Neural cell (in vitro differentiated cells): ENCODE measurements around the gene SOBP. TPM values are rescaled to one million over a fixed set of nuclear protein-coding genes. Genes with fewer than 3 reads are reported as not detected.

Experiments used
- H2AFZ ChIP-seq: fragments of 200-600, 300-800 bp; sonication (generic), shearing (Covaris generic); 2 replicates; pipeline ENCODE4 v1.6.0; 2014; ENCODE audit warnings: low read depth, mild to moderate bottlenecking, antibody characterized with exemption, low read length, moderate library complexity
- H3F3A ChIP-seq: fragments of 200-600 bp; shearing (Covaris generic); 2 replicates; pipeline ENCODE4 v1.6.1; 2016; ENCODE audit warnings: mild to moderate bottlenecking, moderate library complexity, mixed read lengths, antibody characterized with exemption, low read length; ENCODE audit not compliant: insufficient read depth, poor library complexity, severe bottlenecking
- H3K27ac ChIP-seq: fragments of 200-600, 300-800 bp; sonication (generic), shearing (Covaris generic); 2 replicates; pipeline ENCODE4 v1.5.1; 2014; ENCODE audit warnings: mild to moderate bottlenecking, low read length, moderate library complexity
- H3K27me3 ChIP-seq: fragments of 300-800, 200-600 bp; sonication (generic), shearing (Covaris generic); 2 replicates; pipeline ENCODE4 v1.6.0; 2014; ENCODE audit warnings: mild to moderate bottlenecking, low read depth, low read length, moderate library complexity; ENCODE audit not compliant: insufficient read depth
- H3K36me3 ChIP-seq: fragments of 300-800, 200-600 bp; sonication (generic), shearing (Covaris generic); 2 replicates; pipeline ENCODE4 v1.5.1; 2014; ENCODE audit warnings: mild to moderate bottlenecking, antibody characterized with exemption, low read length, moderate library complexity; ENCODE audit not compliant: insufficient read depth
- H3K4me2 ChIP-seq: fragments of 300-800, 200-600 bp; sonication (generic), shearing (Covaris generic); 2 replicates; pipeline ENCODE4 v1.6.0; 2014; ENCODE audit warnings: mild to moderate bottlenecking, low read length
- H3K4me3 ChIP-seq: fragments of 300-800, 200-600 bp; sonication (generic), shearing (Covaris generic); 2 replicates; pipeline ENCODE4 v1.5.1; 2014; ENCODE audit warnings: mild to moderate bottlenecking, low read length, moderate library complexity
- H3K79me2 ChIP-seq: fragments of 200-600 bp; shearing (Covaris generic); replicated peaks from 2 replicates; pipeline ENCODE4 v1.6.0; 2014; ENCODE audit warnings: mild to moderate bottlenecking, low read length, moderate library complexity; ENCODE audit not compliant: insufficient read depth
- H3K9ac ChIP-seq: fragments of 300-800, 200-600 bp; sonication (generic), shearing (Covaris generic); 2 replicates; pipeline ENCODE4 v1.6.1; 2016; ENCODE audit warnings: mild to moderate bottlenecking, low read length, mixed read lengths
- H3K9me2 ChIP-seq: fragments of 200-600 bp; shearing (Covaris generic); 2 replicates; pipeline ENCODE4 v1.6.1; 2016; ENCODE audit warnings: mild to moderate bottlenecking, low read length, mixed read lengths; ENCODE audit not compliant: insufficient read depth
- H3K9me3 ChIP-seq: fragments of 200-600, 300-800 bp; sonication (generic), shearing (Covaris generic); 2 replicates; pipeline ENCODE4 v1.6.1; 2016; ENCODE audit warnings: mild to moderate bottlenecking, mixed run types, low read length, moderate library complexity, mixed read lengths
- H4K20me1 ChIP-seq: fragments of 200-600 bp; shearing (Covaris generic); 2 replicates; pipeline ENCODE4 v1.6.1; 2016; ENCODE audit warnings: mild to moderate bottlenecking, mixed run types; ENCODE audit not compliant: insufficient read depth
- CTCF ChIP-seq: fragments of 450-650 bp; IDR thresholded peaks from 2 replicates; pipeline ENCODE4 v1.5.1; 2014; ENCODE audit warnings: antibody characterized with exemption, mild to moderate bottlenecking, moderate library complexity; ENCODE audit not compliant: poor library complexity, severe bottlenecking
- EP300 ChIP-seq: fragments of 450-650 bp; conservative IDR thresholded peaks from 2 replicates; pipeline ENCODE4 v1.6.1; 2014; ENCODE audit warnings: antibody characterized with exemption, mild to moderate bottlenecking, moderate library complexity; ENCODE audit not compliant: poor library complexity, severe bottlenecking
- EZH2 ChIP-seq: fragments of 200-600, 300-800 bp; shearing (Covaris generic), sonication (generic); IDR thresholded peaks from 2 replicates; pipeline ENCODE4 v1.6.1; 2014; ENCODE audit warnings: antibody characterized with exemption, low read length, borderline replicate concordance, mild to moderate bottlenecking; ENCODE audit not compliant: insufficient read depth, poor library complexity, severe bottlenecking
- MXI1 ChIP-seq: fragments of 450-650 bp; conservative IDR thresholded peaks from 2 replicates; pipeline ENCODE4 v1.6.1; 2014; ENCODE audit warnings: antibody characterized with exemption, mild to moderate bottlenecking; ENCODE audit not compliant: poor library complexity, severe bottlenecking
- POLR2AphosphoS5 ChIP-seq: IDR thresholded peaks from 2 replicates; pipeline ENCODE4 v1.6.1; 2012
- RAD21 ChIP-seq: fragments of 450-650 bp; conservative IDR thresholded peaks from 2 replicates; pipeline ENCODE4 v1.6.1; 2014; ENCODE audit warnings: antibody characterized with exemption, mild to moderate bottlenecking, moderate library complexity
- REST ChIP-seq: IDR thresholded peaks from 2 replicates; pipeline ENCODE4 v1.6.1; 2012; ENCODE audit warnings: borderline replicate concordance
- SMC3 ChIP-seq: fragments of 450-650 bp; conservative IDR thresholded peaks from 2 replicates; pipeline ENCODE4 v1.6.1; 2014; ENCODE audit warnings: antibody characterized with exemption, mild to moderate bottlenecking, moderate library complexity; ENCODE audit not compliant: poor library complexity
- TAF1 ChIP-seq: IDR thresholded peaks from 2 replicates; pipeline ENCODE4 v1.6.1; 2012; ENCODE audit warnings: low read depth
- polyA plus RNA-seq: library from polyadenylated mRNA; depleted of rRNA; stranded (reverse); fragments of >200 nt; gene quantifications from 2 replicates; pipeline ENCODE4 v1.2.3, GENCODE V29; 2014

Gene SOBP
- polyA plus RNA-seq, 1 donor from 2014 or later: 16.4 TPM

- no peak overlapping the region for H3K27ac ChIP-seq
- no peaks in the 10 kb centered on the region for H4K20me1 ChIP-seq
- TF ChIP-seq SMC3 (no peak), EZH2 (no peak), CTCF (no peak), MXI1 (no peak), REST (no peak), TAF1 (no peak), RAD21 (no peak), POLR2AphosphoS5 (no peak), EP300 (no peak)
- no peaks in the 10 kb centered on the region for H3F3A ChIP-seq
- no peaks in the 10 kb centered on the region for H3K9me2 ChIP-seq
- H3K9me3 ChIP-seq: no peaks in the 10 kb centered on the region
- H3K4me2 ChIP-seq: no peak overlapping the region
- H3K36me3 ChIP-seq: no peaks in the 10 kb centered on the region
- no peaks in the 10 kb centered on the region for H3K79me2 ChIP-seq
- H3K4me3 ChIP-seq: no peak overlapping the region
- H3K9ac ChIP-seq: no peak overlapping the region
- no peaks in the 10 kb centered on the region for H3K27me3 ChIP-seq
- no peak overlapping the region for H2AFZ ChIP-seq
These were observed 23.9 kb upstream of the SOBP start for GRCh38 chr6:107466062-107466461.

GRCh38 chr6:107470364-107470763 lies 19.6 kb upstream of the SOBP start:
- Histone ChIP-seq H3K9ac (no peak overlapping the region), H3K79me2 (no peaks in the 10 kb centered on the region), H2AFZ (no peak overlapping the region), H3K4me2 (no peak overlapping the region), H3K27ac (peak overlapping the region; percentile 22), H3K27me3 (no peaks in the 10 kb centered on the region), H3K9me3 (no peaks in the 10 kb centered on the region), H3K9me2 (no peaks in the 10 kb centered on the region), H4K20me1 (no peaks in the 10 kb centered on the region), H3K36me3 (no peaks in the 10 kb centered on the region), H3F3A (no peaks in the 10 kb centered on the region), H3K4me3 (no peak overlapping the region)
- no peak for TF ChIP-seq CTCF
- no peak for TF ChIP-seq MXI1
- TF ChIP-seq RAD21: no peak
- TF ChIP-seq REST: no peak
- TF ChIP-seq TAF1: no peak
- no peak for TF ChIP-seq SMC3
- TF ChIP-seq EP300: peak; percentile 47
